A204.1 (cell line): ENCODE data around the gene MACF1.
"Not testable (repeated sequence)": the region's sequence is repeated elsewhere in the genome, so short reads cannot be mapped to it uniquely, and the experiment has no call there.

Experiments used
- FAIRE-seq: peaks from 2 replicates; lab custom pipeline; 2012; peaks lifted over from hg19 to GRCh38; lab: Jason Lieb, UNC

Gene MACF1

GRCh38 chr1:39470040-39470439 lies 265.5 kb downstream of the MACF1 start:
- FAIRE-seq: no peak

- no peak for FAIRE-seq
These were observed 268.3 kb downstream of the MACF1 start for GRCh38 chr1:39472826-39473225.

GRCh38 chr1:39473324-39473723 lies 268.8 kb downstream of the MACF1 start:
- no peak for FAIRE-seq

GRCh38 chr1:39474810-39475209 lies 270.3 kb downstream of the MACF1 start:
- no peak for FAIRE-seq

- FAIRE-seq: not testable (repeated sequence)
These were observed 271.1 kb downstream of the MACF1 start for GRCh38 chr1:39475551-39475950.

GRCh38 chr1:39478126-39478915 lies 273.8 kb downstream of the MACF1 start:
- no peak for FAIRE-seq

GRCh38 chr1:39481289-39481688 lies 276.8 kb downstream of the MACF1 start:
- no peak for FAIRE-seq

GRCh38 chr1:39483276-39483675 lies 278.8 kb downstream of the MACF1 start:
- no peak for FAIRE-seq

GRCh38 chr1:39484564-39484963 lies 280.1 kb downstream of the MACF1 start:
- no peak for FAIRE-seq

GRCh38 chr1:39485046-39485803 lies 280.7 kb downstream of the MACF1 start:
- FAIRE-seq: no peak

GRCh38 chr1:39488012-39488545 lies 283.6 kb downstream of the MACF1 start:
- FAIRE-seq: no peak

- no peak for FAIRE-seq
These were observed 284.5 kb downstream of the MACF1 start for GRCh38 chr1:39488793-39489566.

- no peak for FAIRE-seq
These were observed 285.2 kb downstream of the MACF1 start for GRCh38 chr1:39489567-39490239.

- no peak for FAIRE-seq
These were observed 286.2 kb downstream of the MACF1 start for GRCh38 chr1:39490596-39491145.

- FAIRE-seq: no peak
These were observed 286.8 kb downstream of the MACF1 start, which contains the start of gene BMP8A for GRCh38 chr1:39491146-39491921. TSS of gene BMP8A (plus strand) at chr1:39491636. CDS start at chr1:39491992, 356 bp downstream.

- FAIRE-seq: not testable (repeated sequence)
These were observed 287.9 kb downstream of the MACF1 start for GRCh38 chr1:39492118-39493042.

GRCh38 chr1:39493043-39493810 lies 288.7 kb downstream of the MACF1 start:
- FAIRE-seq: not testable (repeated sequence)

GRCh38 chr1:39494671-39495410 lies 290.3 kb downstream of the MACF1 start:
- FAIRE-seq: no peak
